Mesenteric fat pad (tissue), 1 donor: ENCODE results near the gene CORO2B. TPM values are rescaled to one million over a fixed set of nuclear protein-coding genes. Genes with fewer than 3 reads are reported as not detected.

Experiments used
- DNase-seq: peaks from one replicate; pipeline ENCODE4 v3.0.0-alpha.2; 2020; ENCODE audit warnings: low spot score
- total RNA-seq: library from RNA; stranded (reverse); fragmentation: NEBNext Ultra II Directional; extraction: Animal tissue kit (Norgen Biotek cat#: 25700); gene quantifications from one replicate; pipeline ENCODE4 v1.2.1, GENCODE V29; 2021
- donor health status: DM: yes; HTN: yes; CAD: no.

CORO2B gene
- total RNA-seq, 1 donor from 2014 or later, result 4.9 TPM

GRCh38 chr15:68553994-68554720 lies 24.6 kb upstream of the CORO2B start:
- DNase-seq, result peak; percentile 59

DNA sequence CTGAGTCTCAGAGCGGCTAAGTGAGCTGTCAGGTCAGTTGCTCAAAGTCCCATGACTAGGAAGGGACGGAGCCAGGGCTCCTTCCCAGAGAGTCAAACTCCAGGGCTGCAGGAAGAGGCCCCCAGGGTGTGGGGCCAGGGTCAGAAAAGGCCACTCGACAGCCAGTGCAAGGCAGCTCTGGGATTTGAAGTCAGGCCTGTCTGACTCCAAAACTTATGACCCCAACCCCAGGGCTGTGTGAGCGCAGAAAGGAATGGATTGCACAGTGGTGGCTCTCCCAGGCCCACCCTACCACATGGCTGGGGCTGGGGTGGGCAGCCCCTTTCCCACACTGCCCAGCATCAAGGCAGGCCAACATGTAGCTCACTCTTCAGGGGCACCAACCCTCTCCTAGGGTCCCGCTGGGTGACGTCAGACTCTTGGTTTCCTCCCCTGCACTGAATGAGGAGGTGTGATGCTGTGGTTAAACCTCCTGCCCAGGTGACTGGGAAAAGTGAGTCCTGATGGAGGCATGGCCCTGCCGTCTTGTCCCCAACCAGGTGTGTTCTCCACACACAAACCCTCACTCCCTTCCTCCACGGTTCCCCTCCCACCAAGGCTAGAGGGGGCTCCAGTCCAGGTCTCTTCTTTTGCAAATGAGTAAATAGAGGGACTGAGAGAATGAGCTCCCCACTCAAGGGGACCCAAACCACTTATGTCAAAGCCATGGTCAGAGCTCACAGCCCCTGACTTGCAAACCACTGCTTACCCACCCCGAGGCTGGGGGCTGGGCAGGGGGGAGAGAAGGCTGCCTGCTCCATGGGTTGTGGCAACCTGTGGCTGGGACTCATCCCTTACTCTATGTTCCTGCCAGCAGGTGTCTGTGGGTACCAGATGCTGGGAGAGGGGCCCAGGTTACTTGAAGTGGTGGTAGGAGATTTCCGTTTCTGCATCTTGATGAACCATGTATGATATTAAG lies 23.8 kb upstream of the CORO2B start:
- DNase-seq, result peak; percentile 76

DNA sequence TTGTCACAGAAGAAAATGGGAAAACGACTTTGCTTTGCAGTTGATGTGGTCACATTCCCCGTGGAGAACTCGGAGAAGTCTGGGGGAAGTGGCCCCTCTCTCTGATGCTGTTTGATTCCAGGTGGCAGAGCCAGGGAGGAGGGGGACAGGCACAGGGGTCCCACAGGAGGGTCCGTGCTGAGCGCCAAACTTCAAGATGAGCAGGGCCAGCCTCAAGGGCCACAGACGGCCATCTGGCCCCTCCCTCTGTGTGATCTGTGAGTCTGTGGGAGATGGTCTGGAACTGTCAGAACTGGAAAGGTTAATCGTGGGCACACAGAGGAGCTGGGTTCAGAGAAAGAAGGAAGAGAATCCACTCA lies 23.1 kb upstream of the CORO2B start:
- DNase-seq, result no peak

GRCh38 chr15:68556139-68556990 lies 22.4 kb upstream of the CORO2B start:
- peak; percentile 65 for DNase-seq

DNA sequence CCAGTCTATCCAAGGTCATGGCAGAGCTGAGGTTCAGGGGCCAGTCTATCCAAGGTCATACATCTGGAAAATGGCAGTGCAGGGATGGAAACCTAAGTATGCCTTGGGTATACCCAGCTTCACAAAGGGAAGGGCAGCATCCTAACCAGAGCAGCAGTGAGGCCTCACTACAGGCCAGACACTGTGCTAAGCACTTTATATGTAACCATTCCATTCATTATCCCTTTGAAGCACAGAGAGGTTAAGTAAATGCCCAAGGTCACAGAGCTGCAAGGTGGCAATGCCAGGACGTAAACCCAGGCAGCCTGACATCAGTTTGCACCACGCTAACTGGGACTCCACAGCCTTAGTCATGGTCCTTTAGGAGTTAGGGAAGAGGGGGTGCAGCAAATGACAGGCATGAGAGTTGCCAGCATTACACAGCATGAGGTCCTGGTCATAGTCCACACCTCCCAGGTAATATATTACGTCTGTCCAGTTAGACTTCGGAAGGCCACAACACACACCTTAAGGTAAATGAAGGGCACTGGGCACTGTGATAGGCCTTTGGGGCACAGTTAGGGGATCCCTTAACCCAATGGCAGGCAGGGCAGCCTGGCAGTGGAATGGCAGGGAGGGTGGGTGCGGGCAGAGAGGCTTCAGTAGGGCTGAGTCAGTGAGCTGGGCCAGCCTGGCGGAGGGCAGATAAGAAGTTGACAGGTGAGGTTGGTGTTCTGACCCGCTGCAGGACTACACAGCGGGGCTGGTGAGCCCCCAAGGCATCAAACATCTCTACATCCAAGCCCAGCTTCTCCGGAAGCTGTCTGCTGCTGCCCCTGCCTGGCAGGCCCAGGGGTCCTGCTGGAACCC lies 21.1 kb upstream of the CORO2B start:
- peak; percentile 62 for DNase-seq

GRCh38 chr15:68558318-68559305 lies 20.2 kb upstream of the CORO2B start:
- DNase-seq, result peak; percentile 78

GRCh38 chr15:68559345-68560310 lies 19.2 kb upstream of the CORO2B start:
- peak; percentile 96 for DNase-seq

DNA sequence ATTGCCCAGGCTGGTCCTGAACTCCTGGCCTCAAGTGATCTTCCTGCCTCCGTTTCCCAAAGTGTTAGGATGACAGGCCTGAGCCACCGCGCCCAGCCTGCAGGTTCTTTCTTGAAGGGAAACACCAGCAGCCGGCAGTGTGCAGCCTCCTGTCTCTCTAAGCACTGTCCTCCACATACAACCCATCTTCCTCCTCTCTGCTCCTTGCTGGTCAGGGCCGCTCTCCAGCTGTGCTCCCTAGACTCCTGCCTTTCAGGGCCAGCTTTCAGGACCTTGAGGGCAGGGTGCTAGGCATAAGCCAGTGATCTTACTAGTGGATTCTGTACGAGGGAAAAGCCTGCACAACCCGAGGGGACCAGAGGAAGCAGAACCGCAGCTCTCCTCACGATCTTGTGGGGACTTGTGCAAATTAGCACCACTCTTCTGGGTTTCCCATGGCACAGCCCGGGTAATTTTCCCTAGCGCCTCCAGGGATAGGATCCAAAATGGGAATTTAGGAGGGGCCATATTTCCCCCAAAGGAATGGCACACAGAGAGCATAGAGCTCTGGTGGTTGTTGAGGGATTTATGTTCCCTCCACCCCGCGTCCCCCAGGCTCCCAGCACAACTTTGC lies 18.2 kb upstream of the CORO2B start:
- peak; percentile 55 for DNase-seq

DNA sequence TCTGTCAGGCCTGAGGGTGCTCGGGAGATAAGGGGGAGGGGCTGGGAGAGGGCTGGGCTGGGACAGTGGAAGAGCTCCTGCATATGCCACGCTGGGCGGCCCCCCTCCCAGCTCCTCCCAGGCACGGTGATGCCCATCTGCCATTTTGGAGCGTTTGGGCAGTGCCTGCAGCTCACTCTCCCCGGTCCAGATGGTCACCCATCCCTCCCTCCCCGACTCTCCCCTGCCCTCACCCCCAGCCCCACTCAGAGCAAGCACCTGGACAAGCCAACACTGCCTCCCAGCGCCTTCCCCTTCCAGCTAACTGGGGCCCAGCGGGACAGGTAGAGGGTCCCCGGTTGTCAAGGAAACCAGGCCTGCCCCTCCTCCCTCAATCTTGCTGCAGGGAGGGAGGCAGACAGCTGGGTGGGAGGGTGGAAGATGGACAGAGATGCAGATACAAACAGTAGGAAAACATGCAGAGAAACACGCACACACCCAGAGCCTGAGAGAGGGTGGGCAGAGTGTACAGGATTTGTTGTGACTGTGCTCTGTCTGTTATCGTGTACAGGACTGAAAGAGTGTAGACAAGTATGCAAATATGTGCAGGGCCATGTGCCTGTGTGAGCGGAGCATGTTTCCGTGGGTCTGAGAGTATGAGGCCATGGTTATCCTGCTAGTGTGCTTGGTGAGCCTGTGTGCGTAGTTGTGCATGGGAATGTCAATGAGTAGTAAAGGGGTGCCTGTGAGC lies 17.5 kb upstream of the CORO2B start:
- peak; percentile 67 for DNase-seq

DNA sequence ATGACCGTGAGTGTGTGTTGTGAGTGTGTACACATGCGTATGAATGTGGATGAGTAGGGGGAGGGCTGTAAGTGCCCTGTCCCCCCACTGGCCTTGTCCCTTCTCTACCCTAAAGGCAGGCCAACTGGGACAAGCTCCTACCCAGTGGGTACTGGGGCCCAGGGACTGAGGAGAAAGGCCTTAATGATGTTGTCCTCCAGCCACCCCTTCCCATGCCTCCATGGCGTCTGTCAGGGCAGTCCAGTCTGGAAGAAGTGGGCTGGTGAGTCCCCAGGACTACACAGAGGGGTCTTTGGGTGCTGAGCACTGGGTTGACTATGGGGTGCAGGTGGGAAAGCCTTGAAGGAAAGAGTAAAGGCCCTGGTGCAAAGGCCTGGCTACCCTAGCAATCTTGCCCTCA lies 16.9 kb upstream of the CORO2B start:
- DNase-seq, result peak; percentile 77

- DNase-seq, result peak; percentile 41
Measured at GRCh38 chr15:68564173-68564572, 14.6 kb upstream of the CORO2B start.

DNA sequence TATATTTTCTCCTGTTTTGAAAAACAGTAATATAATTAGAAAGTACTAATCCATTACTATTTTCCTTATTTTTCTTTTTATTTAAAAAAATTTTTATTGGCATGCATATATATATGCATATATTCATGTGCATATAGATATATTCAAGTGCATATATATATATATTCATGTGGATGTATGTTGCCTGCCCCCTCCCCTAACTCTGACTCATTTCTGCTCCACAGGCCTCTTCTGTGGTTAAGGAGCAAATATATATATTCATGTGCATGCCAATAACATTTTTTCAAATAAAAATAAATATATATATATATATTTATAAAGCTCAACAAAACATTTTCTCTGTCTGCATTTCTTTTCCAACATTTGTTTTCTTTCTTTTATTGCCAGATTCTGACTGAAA lies 13.6 kb upstream of the CORO2B start:
- DNase-seq, result no peak

- DNase-seq, result no peak
Measured at GRCh38 chr15:68565726-68566125, 13.1 kb upstream of the CORO2B start.

- DNase-seq, result no peak
Measured at GRCh38 chr15:68566377-68566954, 12.3 kb upstream of the CORO2B start.

DNA sequence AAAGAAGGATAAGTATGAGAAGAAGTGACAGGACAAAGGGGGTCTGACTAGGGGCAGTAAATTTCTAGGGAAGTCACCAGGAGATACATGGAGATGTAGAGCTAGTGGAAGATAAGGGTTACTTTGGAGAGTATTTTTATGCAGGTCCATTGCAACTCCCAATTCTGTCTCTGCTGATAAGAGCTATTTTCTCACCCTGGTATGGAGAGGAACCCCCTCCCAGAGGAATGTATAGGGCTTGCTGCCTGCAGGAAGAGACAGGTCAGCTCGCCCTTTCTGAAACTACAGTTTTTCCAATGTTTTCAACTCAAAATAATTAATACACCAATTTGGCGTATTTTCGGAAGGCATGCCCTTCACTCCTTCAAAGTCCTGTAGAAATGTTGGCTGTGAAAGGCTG lies 11.4 kb upstream of the CORO2B start:
- DNase-seq, result no peak

DNA sequence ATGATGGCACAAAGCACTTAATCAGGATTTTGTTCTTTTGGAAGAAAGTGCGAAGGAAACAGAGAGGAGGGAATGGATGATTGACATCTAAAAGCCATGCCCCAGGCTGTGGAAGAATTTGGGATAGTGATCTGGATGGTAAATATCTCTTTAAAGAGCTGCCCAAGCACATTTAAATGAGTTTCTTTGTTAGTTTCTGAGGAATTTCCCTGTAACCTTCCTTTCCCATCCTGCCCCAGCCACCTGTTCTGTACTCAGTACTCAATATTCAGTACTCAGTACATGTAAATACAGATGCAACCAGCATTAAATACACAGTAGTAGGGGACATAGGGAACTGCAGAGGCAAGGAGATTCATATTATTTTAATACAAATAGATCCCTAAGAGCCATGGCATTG lies 7.8 kb upstream of the CORO2B start:
- DNase-seq, result no peak

GRCh38 chr15:68571582-68571981 lies 7.2 kb upstream of the CORO2B start:
- no peak for DNase-seq
